ENCODE results near the gene BBS12. TPM values are rescaled to one million over a fixed set of nuclear protein-coding genes. Genes with fewer than 3 reads are reported as not detected.
A peak's percentile ranks its signal among the peaks of the same experiment; 100 is the strongest.

Gene BBS12
- total and polyA plus RNA-seq, 9 of the 15 experiments (the other 6 are each of a cell fraction or from before 2014, with no cell fraction given), result 2.7 to 6.5 (median 3.3) TPM

GRCh38 chr4:122712782-122713181 lies 19.7 kb upstream of the BBS12 start (continued):
- TF ChIP-seq ATF3 (IDR thresholded peaks at IDR 0.05) (peak; percentile 65), ATF3 (CRISPR knock-in tag; conservative IDR thresholded peaks at IDR 0.05) (no peak), TEAD4 (IDR thresholded peaks at IDR 0.05; ENCODE audit: low read length) (peak; percentile 53; the same call in 1 of the 2 replicates), TEAD4 (CRISPR knock-in tag; IDR thresholded peaks at IDR 0.05; ENCODE audit: borderline replicate concordance) (no peak), TCF3 (CRISPR knock-in tag; IDR thresholded peaks at IDR 0.05) (0 out of 2 replicates have a peak, but pooled peaks have one; percentile 13), JUND (IDR thresholded peaks at IDR 0.05; ENCODE audit: borderline replicate concordance, low read depth, low read length) (peak; percentile 87), JUND (tag; IDR thresholded peaks at IDR 0.05; ENCODE audit: borderline replicate concordance, low read depth, low read length) (peak; percentile 83), BRF2 (IDR thresholded peaks at IDR 0.05; ENCODE audit: borderline replicate concordance, insufficient read depth, insufficient read length) (no peak), ARID2 (IDR thresholded peaks at IDR 0.05) (no peak), SLC30A9 (CRISPR knock-in tag; IDR thresholded peaks at IDR 0.05) (no peak), ZNF589 (CRISPR knock-in tag; IDR thresholded peaks at IDR 0.05; ENCODE audit: low read depth) (no peak), PCBP2 (IDR thresholded peaks at IDR 0.05; ENCODE audit: low read depth, low read length, poor library complexity, severe bottlenecking) (no peak), NFE2 (IDR thresholded peaks at IDR 0.05; ENCODE audit: low read depth) (0 out of 2 replicates have a peak, but pooled peaks have one; percentile 20), CEBPG (CRISPR knock-in tag; IDR thresholded peaks at IDR 0.05) (no peak), CEBPG (tag; conservative IDR thresholded peaks at IDR 0.05 in 1 of 2, IDR thresholded peaks at IDR 0.05 in 1 of 2) (0 out of 4 replicates have a peak, but pooled peaks of 1 of the 2 experiments have one; percentile 33), FOSL1 (tag; conservative IDR thresholded peaks at IDR 0.05) (peak; percentile 90)

Measured in K562 (cell line).